Activated naive CD4-positive, alpha-beta T cell treated with anti-CD3 and anti-CD28 coated beads, Interleukin-2, amount 50 U/mL, for 72 hours (primary cell): ENCODE data around the gene MBD3L4. TPM values are rescaled to one million over a fixed set of nuclear protein-coding genes. Genes with fewer than 3 reads are reported as not detected.
A peak's percentile ranks its signal among the peaks of the same experiment; 100 is the strongest.
"Not testable (repeated sequence)": the region's sequence is repeated elsewhere in the genome, so short reads cannot be mapped to it uniquely, and the experiment has no call there.

ENCODE experiments used
- ATAC-seq, 2 donors: fragments of 150-1000 bp; cut with Tn5 transposase; 2 replicates each; pipeline ENCODE4 v1.10.0; 2021; ENCODE audit warnings: mild to moderate bottlenecking in 2 of 2, moderate library complexity in 2 of 2
- DNase-seq, 2 donors: peaks; one replicate each; pipeline ENCODE4 v3.0.0; 2021 to 2022; ENCODE audit warnings: low spot score in 2 of 2
- H3K27ac Mint-ChIP-seq, 2 donors: one replicate each; pipeline ENCODE4 v1.8.0; 2022; ENCODE audit warnings: mild to moderate bottlenecking in 2 of 2, mixed read lengths in 2 of 2
- H3K36me3 Mint-ChIP-seq, 2 donors: one replicate each; pipeline ENCODE4 v1.8.0; 2022; ENCODE audit warnings: mixed read lengths in 2 of 2
- H3K9me3 Mint-ChIP-seq, 2 donors: one replicate each; pipeline ENCODE4 v1.8.0; 2022; ENCODE audit warnings: mixed read lengths in 2 of 2
- total RNA-seq, 2 donors: library from RNA; stranded (reverse); gene quantifications; one replicate each; pipeline ENCODE4 v1.2.3, GENCODE V29; 2022

The MBD3L4 gene
- total RNA-seq = not detected

DNA sequence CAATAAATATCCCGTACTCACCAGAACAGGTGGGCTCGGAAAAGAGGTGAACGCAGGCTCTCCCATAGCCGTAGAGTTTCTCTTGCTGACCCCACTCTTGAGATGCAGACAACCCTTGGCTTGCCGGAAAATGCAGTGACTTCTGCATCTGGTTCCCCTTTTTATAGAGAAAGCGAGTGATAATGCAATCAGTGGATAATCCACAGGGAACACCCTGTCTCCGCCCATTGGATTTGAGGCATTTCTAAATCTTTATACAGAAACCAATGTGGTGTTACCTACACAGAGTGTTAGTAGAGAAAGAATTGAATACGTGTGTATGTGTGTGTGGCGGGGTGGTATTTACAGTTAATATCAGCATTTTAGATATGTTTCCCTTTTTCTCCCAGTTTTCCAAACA, at the start of gene MBD3L4:
MBD3L4 (minus strand) TSS at position 101 of the 400 bp plus-strand sequence; CDS start at position 66, 35 bp downstream.
- DNase-seq, ATAC-seq, H3K9me3 Mint-ChIP-seq, H3K36me3 Mint-ChIP-seq, H3K27ac Mint-ChIP-seq: not testable (repeated sequence)

DNA sequence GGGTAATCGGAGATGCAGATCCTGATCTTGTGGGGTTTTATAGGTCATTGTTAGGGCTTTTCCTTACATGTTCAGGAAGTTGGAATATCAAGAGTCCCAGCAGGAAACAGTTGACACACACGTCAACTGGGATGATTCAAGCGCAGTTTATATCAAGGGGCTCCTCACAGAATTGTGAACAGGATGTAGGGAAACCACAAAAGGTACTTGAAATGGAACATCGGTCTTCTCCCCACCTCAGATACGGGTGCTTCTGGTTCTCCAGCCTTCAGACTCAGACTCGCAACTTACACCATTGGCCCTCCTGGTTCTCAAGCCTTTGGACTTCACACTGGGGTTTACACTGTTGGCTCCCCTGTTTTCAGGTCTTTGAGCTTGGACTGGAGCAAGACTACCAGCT, 49.0 kb upstream of the MBD3L4 start:
- Mint-ChIP-seq H3K9me3 (peaks cover 30 to 38% of the 10 kb centered on the region in 2 donors), H3K36me3 (peaks cover 55 to 65% of the 10 kb centered on the region in 2 donors), H3K27ac (no peak overlapping the region)
- DNase-seq = no peak
- ATAC-seq = no peak

DNA sequence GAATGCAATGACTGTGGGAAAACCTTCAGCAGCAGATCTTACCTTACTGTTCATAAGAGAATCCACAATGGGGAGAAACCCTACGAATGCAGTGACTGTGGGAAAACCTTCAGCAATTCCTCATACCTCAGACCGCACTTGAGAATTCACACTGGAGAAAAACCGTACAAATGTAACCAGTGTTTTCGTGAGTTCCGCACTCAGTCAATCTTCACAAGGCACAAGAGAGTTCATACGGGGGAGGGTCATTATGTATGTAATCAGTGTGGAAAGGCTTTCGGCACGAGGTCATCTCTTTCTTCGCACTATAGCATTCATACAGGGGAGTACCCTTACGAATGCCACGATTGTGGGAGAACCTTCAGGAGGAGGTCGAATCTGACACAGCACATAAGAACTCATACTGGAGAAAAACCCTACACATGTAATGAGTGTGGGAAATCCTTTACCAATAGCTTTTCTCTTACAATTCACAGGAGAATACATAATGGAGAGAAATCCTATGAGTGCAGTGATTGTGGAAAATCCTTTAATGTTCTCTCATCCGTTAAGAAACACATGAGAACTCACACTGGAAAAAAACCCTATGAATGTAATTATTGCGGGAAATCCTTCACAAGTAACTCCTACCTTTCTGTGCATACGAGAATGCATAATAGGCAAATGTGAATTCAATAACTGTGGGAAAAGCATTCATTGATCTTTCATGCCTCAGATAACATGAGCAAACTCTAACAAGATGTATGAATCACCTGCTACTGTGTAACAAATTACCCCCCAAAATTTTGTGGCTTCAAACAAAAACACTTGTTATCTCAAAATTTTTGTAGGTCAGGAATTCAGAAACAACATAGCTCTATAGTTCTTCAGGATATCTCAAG, 43.3 kb upstream of the MBD3L4 start:
- ATAC-seq (no peak), DNase-seq (no peak)
- peaks cover 79 to 93% of the 10 kb centered on the region in 2 donors for H3K36me3 Mint-ChIP-seq
- peak overlapping the region; percentile 28 to 76 for H3K27ac Mint-ChIP-seq
- H3K9me3 Mint-ChIP-seq = peaks cover 45 to 49% of the 10 kb centered on the region in 2 donors

DNA sequence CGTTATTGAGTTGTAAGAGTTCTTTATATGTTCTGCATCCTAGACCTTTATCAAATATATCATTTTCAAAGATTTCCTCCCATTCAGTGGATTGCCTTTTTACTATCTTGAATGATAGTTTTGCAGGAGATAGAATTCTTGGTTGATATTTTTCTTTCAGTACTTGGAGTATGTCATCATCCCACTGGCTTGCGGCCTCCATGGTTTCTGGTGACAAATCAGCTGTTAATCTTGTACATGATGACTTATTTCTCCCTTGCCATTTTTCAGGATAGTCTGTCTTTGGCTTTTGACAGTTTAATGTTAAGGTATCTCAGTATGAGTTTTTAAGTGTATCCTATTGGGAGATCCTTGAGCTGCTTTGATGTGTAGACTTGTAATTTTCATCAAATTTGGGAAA, 38.0 kb upstream of the MBD3L4 start:
- H3K36me3 Mint-ChIP-seq = peaks cover 85 to 99% of the 10 kb centered on the region in 2 donors
- ATAC-seq (no peak), DNase-seq (no peak)
- H3K27ac Mint-ChIP-seq = no peak overlapping the region
- H3K9me3 Mint-ChIP-seq = peaks cover 41 to 44% of the 10 kb centered on the region in 2 donors

DNA sequence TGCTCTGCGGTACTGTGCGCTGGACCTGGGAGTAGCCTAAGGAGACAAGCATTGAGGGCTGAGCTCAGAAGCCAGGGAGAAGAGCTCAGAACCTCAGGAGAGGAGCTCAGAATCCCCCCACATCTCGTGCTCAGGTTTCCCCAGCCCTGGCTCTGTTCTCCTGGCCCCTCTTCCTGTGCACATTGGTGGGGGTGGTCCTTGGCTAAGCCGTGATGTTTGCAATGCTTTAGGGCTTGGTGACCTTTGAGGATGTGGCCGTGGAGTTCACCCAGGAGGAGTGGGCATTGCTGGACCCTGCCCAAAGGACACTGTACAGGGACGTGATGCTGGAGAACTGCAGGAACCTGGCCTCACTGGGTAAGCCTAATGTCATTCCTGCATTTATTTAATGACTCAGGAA, 36.2 kb upstream of the MBD3L4 start:
- peaks cover 83 to 95% of the 10 kb centered on the region in 2 donors for H3K36me3 Mint-ChIP-seq
- peaks cover 31 to 35% of the 10 kb centered on the region in 2 donors for H3K9me3 Mint-ChIP-seq
- DNase-seq = no peak
- no peak overlapping the region for H3K27ac Mint-ChIP-seq
- ATAC-seq = no peak

DNA sequence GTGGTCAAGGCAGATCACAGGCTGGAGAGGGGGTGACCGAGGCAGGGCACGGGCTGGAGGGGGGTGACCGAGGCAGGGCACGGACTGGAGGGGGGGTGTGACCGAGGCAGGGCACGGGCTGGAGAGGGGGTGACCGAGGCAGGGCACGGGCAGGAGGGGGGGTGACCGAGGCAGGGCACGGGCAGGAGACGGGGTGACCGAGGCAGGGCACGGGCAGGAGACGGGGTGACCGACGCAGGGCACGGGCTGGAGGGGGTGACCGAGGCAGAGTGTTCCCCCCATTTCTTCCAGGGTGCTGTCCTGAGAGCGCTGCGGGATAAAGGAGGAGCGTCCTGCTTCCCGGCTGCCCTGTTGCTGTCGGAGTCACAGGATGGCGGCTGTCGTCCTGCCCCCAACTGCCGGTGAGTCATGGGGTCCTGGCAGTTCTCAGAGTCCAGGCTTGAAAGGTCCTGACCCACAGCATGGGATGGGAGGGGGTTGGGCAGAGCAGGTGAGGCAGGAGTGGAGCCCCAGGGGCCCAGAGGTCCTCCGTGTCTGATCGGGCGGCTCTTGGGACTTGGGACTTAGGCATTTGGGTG, 34.8 kb upstream of the MBD3L4 start:
- no peak for ATAC-seq
- Mint-ChIP-seq H3K9me3 (peaks cover 22 to 25% of the 10 kb centered on the region in 2 donors), H3K27ac (no peak overlapping the region), H3K36me3 (peaks cover 72 to 87% of the 10 kb centered on the region in 2 donors)
- peak in 1 of 2 donors; percentile 0 for DNase-seq

DNA sequence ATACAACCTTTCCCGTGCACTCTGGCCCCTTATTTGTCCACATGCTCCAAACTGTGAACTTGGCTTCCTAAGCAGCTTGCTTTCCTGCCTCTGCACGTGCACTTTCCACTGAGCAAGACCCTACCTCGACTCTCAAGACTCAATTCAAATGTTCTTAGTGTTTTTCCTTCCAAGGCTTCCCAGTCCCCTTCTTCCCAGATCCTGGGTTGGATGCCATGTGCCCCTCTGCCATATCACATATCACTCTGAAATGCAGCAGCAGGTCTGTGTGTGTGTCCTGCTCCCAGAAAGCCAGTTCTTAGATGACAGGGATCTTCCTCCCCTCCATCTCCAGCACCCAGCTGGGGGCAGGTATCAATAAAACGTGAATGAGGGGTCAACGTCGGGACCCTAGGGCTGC, 32.6 kb upstream of the MBD3L4 start:
- H3K9me3 Mint-ChIP-seq = peaks cover 5 to 6% of the 10 kb centered on the region in 2 donors
- ATAC-seq (no peak), DNase-seq (no peak)
- peaks cover 56 to 71% of the 10 kb centered on the region in 2 donors for H3K36me3 Mint-ChIP-seq
- H3K27ac Mint-ChIP-seq = peak overlapping the region in 1 of 2 donors; percentile 57

DNA sequence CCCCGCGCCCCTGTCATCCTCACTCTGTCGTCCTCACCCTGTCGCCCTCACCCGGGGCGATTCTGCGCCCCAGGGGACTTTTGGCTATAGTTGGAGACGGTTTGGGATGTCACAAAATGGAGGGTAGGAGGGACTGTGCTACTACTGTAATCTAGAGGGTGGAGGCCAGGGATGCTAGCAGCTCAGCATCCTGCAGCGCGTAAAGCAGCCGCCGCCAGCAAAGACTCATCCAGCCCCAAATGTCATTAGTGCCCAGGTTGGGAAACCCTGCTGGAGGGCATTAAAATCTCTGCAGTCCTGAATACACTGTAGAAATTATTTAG, 29.9 kb upstream of the MBD3L4 start:
- DNase-seq (no peak), ATAC-seq (peak in 1 of 2 donors; percentile 25)
- H3K27ac Mint-ChIP-seq = peak overlapping the region; percentile 67 to 96
- H3K9me3 Mint-ChIP-seq = peaks cover 4% of the 10 kb centered on the region in 2 donors
- H3K36me3 Mint-ChIP-seq = peaks cover 31 to 44% of the 10 kb centered on the region in 2 donors

DNA sequence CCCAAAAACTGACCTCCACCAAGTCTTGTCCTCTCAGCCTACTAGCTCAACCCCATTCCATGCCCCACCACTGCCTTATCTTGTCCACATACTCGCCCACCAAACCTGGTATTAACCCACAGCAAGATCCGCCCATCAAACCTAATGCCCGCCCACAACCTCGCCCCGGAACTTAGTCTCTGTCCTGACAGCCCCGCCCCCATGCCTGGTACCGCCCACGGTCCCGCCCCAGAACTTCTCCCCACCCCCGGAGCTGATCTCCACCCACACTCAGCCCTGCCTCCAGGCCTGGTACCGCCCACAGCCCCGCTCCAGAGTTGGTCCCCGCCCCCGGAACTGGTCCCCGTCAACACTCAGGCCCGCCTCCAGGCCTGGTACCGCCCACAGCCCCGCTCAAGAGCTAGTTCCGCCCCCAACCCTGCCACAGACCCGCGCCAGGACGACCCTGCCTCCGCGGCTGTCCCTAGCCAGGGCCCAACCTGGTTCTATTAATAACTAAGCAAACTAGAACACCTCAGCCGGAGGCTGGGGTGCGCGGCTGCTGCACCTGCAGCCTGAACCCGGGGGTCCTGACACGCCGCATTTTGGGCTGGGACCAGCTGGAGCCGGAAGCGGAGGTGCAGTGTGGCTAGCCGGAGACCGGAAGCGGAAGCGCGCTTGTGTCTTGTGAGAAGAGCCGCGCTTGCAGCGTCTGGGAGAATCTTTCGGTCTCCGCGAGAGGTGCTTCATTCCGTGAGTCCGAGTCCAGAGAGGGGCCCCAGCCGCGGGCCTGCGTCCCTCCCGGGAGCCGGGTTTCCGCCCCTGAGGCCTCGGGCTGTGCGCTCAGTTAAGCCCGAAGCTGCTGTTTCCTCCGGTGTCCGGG, 29.3 kb upstream of the MBD3L4 start, which contains the start of gene ZNF557:
ZNF557 (plus strand) TSS at position 662 of the 862 bp plus-strand sequence. CDS start 5,372 bp downstream, outside the sequence.
- H3K36me3 Mint-ChIP-seq = peaks cover 25 to 38% of the 10 kb centered on the region in 2 donors
- H3K9me3 Mint-ChIP-seq = peaks cover 1 to 4% of the 10 kb centered on the region in 2 donors
- peak within 1 kb of the TSS; percentile 93 to 96 for H3K27ac Mint-ChIP-seq
- ATAC-seq (peak; percentile 96), DNase-seq (peak; percentile 98)

DNA sequence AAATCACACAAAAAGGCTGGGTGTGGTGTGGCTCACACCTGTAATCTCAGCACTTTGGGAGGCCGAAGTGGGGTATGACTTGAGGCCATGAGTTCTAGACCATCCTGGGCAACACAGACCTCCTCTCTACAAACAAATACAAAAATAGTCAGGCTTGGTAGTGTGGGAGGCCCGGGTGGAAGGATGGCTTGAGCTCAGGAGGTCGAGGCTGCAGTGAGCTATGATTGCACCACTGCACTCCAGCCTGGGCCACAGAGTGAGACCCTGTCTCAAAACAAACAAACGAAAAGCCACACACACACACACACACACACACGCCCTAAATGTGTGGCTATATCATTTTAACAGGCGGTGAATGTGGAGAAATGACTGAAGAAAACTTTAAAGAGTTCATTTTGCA, 28.6 kb upstream of the MBD3L4 start:
- H3K36me3 Mint-ChIP-seq = peaks cover 22 to 31% of the 10 kb centered on the region in 2 donors

DNA sequence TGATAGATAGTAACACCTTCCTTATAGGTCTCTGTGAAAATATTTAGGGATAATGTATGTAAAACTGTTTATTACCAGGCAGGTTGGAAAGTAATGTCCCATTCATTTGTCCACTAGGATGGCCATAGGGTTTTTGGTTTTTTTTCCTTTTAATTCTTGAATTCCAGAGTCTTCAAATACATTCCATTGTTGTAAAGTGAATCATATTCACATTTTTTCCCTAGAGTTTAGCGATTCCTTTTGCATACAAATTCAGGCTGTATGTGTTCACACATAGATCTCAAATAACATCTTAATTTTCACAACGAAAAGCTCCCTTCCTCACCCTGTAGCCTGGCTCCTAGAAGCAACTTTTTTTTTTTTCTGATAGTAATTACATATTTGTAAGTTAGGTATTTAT, 27.7 kb upstream of the MBD3L4 start:
- DNase-seq (no peak), ATAC-seq (no peak)
- peaks cover 0 to 4% of the 10 kb centered on the region in 2 donors for H3K9me3 Mint-ChIP-seq
- H3K36me3 Mint-ChIP-seq = peaks cover 20 to 24% of the 10 kb centered on the region in 2 donors
- H3K27ac Mint-ChIP-seq = no peak overlapping the region

More for the DNA sequence above, 28.6 kb upstream of the MBD3L4 start:
- Mint-ChIP-seq H3K27ac (peak overlapping the region in 1 of 2 donors; percentile 96), H3K9me3 (peaks cover 0 to 4% of the 10 kb centered on the region in 2 donors)
- ATAC-seq (no peak), DNase-seq (peak in 1 of 2 donors; percentile 2)

DNA sequence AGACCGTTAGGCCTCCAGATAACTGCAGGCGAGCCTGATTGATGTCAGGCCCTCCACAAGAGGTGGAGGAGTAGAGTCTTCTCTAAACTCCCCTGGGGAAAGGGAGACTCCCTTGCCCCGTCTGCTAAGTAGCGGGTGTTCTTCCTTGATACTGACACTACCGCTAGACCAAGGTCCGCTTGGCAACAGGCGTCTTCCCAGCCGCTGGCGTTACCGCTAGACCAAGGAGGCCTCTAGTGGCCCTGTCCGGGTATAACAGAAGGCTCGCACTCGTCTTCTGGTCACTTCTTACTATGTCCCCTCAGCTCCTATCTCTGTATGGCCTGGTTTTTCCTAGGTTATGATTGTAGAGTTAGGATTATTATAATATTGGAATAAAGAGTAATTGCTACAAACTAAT, 27.1 kb upstream of the MBD3L4 start:
- not testable (repeated sequence) for H3K27ac Mint-ChIP-seq, H3K9me3 Mint-ChIP-seq, ATAC-seq
- peak in 1 of 2 donors; percentile 2 for DNase-seq
- peaks cover 14 to 18% of the 10 kb centered on the region in 2 donors for H3K36me3 Mint-ChIP-seq

DNA sequence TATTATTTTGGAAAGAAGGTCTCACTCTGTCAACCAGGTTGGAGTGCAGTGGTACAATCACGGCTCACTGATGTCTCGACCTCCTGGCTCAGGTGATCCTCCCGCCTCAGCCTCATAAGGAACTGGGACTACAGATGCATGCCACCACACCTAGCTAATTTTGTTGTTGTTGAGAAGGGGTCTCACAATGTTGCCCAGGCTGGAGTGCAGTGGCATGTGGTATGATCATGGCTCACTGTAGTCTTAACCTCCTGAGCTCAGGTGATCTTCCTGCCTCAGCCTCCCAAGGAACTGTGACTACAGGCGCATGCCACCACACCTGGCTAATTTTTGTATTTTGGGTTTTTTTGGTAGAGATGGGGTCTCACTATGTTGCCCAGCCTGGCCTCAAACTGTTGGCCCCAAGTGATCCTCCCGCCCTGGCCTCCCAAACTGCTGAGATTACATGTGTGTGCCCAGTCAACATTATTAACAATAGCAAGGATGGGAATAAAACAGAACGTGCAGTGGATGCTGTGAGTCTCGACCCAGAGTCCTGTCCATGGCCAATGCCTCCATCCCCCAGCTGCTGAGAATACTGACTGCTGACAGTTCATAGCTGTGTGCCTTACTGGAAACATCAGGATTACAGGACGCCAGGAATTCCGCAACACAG, 23.9 kb upstream of the MBD3L4 start:
- Mint-ChIP-seq H3K36me3 (no peaks in the 10 kb centered on the region), H3K27ac (no peak overlapping the region), H3K9me3 (peaks cover 0 to 4% of the 10 kb centered on the region in 2 donors)
- peak in 1 of 2 donors; percentile 2 for DNase-seq
- peak; percentile 65 to 81 for ATAC-seq

DNA sequence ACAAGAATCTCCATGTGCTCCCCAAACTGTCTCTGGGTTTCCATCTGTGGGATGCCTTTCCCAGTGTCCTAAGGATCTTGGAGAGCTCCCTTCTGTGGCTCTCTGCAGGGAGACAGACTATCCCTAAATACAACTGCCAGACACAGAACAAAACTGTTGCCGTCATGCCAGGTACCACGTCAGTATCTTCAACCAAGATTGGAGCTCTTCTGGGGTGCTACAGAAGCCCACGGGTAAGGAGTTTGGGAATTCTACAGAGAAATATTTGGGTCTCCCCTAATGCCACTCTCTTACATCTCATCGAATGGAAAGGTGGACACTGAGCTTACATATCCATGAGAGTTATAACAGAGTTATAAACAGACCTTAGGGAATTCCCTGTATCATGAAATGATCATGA, 23.4 kb upstream of the MBD3L4 start:
- H3K36me3 Mint-ChIP-seq = no peaks in the 10 kb centered on the region
- H3K27ac Mint-ChIP-seq = no peak overlapping the region
- ATAC-seq = peak; percentile 63 to 75
- peak in 1 of 2 donors; percentile 2 for DNase-seq
- peaks cover 0 to 4% of the 10 kb centered on the region in 2 donors for H3K9me3 Mint-ChIP-seq

DNA sequence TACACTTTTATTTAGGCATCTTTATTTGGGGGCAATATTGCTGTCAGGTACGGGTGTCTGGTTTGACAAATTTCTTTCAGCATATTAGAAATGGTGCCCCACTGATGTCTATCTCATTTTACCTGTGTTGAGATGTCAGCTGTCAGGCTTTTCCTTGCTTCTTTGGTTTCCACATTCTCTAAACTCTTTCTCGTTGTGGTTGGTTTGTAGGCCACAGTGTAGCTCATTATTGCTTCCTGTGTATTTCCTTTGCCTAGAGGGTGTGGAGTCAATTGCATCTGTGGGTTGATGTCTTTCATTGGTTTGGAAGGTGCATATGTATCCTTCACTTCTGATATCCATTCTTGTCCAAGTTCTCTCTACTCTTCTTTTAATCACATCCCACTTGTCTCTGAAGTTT, 20.0 kb upstream of the MBD3L4 start:
- not testable (repeated sequence) for DNase-seq

DNA sequence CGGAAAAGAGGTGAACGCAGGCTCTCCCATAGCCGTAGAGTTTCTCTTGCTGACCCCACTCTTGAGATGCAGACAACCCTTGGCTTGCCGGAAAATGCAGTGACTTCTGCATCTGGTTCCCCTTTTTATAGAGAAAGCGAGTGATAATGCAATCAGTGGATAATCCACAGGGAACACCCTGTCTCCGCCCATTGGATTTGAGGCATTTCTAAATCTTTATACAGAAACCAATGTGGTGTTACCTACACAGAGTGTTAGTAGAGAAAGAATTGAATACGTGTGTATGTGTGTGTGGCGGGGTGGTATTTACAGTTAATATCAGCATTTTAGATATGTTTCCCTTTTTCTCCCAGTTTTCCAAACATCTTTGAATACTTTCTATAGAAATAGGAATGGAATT, 18.6 kb upstream of the MBD3L4 start, which contains the start of gene MBD3L3:
MBD3L3 (minus strand) TSS at position 101 of the 400 bp plus-strand sequence; CDS start at position 30, 71 bp downstream.
- DNase-seq, H3K36me3 Mint-ChIP-seq, H3K9me3 Mint-ChIP-seq, ATAC-seq, H3K27ac Mint-ChIP-seq: not testable (repeated sequence)

More for the DNA sequence above, 20.0 kb upstream of the MBD3L4 start:
- H3K27ac Mint-ChIP-seq, H3K36me3 Mint-ChIP-seq, H3K9me3 Mint-ChIP-seq: not testable (repeated sequence)
- ATAC-seq = peak in 1 of 2 donors; percentile 46
